Breast epithelium (tissue), 3 donors: ENCODE data around the gene KMT2A.
"Not testable (repeated sequence)": the region's sequence is repeated elsewhere in the genome, so short reads cannot be mapped to it uniquely, and the experiment has no call there.

Experiments used
- POLR2A ChIP-seq: fragments of 450-650 bp; IDR thresholded peaks from one replicate; pipeline ENCODE4 v1.6.1; 2016; ENCODE audit warnings: antibody characterized with exemption, mild to moderate bottlenecking, moderate library complexity
- TF ChIP-seq, protein P1 (sequence below), 3 donors: fragments of 450-650 bp; IDR thresholded peaks; one replicate each; pipeline ENCODE4 v1.5.1; 2016 to 2017; ENCODE audit warnings: antibody characterized with exemption in 3 of 3, mild to moderate bottlenecking in 3 of 3, moderate library complexity in 3 of 3

DNA sequence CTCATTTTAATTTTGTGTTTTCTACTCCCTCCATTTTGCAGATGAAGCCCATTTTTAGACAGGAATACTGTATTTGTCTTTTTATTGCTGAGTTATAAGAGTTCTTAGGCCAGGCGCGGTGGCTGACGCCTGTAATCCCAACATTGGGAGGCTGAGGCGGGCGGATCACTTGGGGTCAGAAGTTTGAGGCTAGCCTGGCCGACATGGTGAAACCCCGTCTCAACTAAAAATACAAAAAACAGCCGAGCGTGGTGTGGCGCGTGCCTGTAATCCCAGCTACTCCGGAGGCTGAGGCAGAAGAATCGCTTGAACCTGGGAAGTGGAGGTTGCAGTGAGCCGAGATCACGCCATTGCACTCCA is 135.4 kb downstream of the KMT2A start:
- TF ChIP-seq, protein P1, sequence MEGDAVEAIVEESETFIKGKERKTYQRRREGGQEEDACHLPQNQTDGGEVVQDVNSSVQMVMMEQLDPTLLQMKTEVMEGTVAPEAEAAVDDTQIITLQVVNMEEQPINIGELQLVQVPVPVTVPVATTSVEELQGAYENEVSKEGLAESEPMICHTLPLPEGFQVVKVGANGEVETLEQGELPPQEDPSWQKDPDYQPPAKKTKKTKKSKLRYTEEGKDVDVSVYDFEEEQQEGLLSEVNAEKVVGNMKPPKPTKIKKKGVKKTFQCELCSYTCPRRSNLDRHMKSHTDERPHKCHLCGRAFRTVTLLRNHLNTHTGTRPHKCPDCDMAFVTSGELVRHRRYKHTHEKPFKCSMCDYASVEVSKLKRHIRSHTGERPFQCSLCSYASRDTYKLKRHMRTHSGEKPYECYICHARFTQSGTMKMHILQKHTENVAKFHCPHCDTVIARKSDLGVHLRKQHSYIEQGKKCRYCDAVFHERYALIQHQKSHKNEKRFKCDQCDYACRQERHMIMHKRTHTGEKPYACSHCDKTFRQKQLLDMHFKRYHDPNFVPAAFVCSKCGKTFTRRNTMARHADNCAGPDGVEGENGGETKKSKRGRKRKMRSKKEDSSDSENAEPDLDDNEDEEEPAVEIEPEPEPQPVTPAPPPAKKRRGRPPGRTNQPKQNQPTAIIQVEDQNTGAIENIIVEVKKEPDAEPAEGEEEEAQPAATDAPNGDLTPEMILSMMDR (IDR thresholded peaks at IDR 0.05): not testable (repeated sequence)
- TF ChIP-seq POLR2A: not testable (repeated sequence)
